Endothelial cell of umbilical vein (primary cell): Measurements from ENCODE around the gene AMY2B. TPM values are rescaled to one million over a fixed set of nuclear protein-coding genes. Genes with fewer than 3 reads are reported as not detected.
"Not testable (repeated sequence)": the region's sequence is repeated elsewhere in the genome, so short reads cannot be mapped to it uniquely, and the experiment has no call there.

ENCODE experiments used
- BruUV-seq: library from RNA; stranded (reverse); fragments of 400-500 nt; replicated peaks from 2 replicates; lab custom pipeline; 2021; lab: Mats Ljungman, UMichigan
- CTCF ChIA-PET: fragments of 300-600, 350-600 bp; sonication (Branson Sonifier 250); formaldehyde crosslinking; loops from one replicate; lab custom pipeline; 2021; ENCODE audit warnings: antibody characterized with exemption, inconsistent platforms; lab: Charles Lee
- POLR2A ChIA-PET: fragments of 300-600, 350-600 bp; sonication (Branson Sonifier 250); formaldehyde crosslinking; loops from one replicate; lab custom pipeline; 2021; ENCODE audit warnings: antibody characterized with exemption, inconsistent platforms; lab: Charles Lee
- DNase-seq: peaks from one replicate; pipeline ENCODE4 v3.0.0-alpha.2; 2011; ENCODE audit warnings: low read depth, low spot score
- FAIRE-seq: peaks from 2 replicates; lab custom pipeline; 2011; peaks lifted over from hg19 to GRCh38; lab: Jason Lieb, UNC
- H2AFZ ChIP-seq: 2 replicates; pipeline ENCODE4 v1.6.0; 2012; ENCODE audit warnings: low read depth, low read length, control low read depth, inconsistent platforms
- H3K27ac ChIP-seq: 2 replicates; pipeline ENCODE4 v1.5.1; 2011; ENCODE audit warnings: low read depth, mild to moderate bottlenecking, control low read depth, low read length, moderate library complexity; ENCODE audit not compliant: insufficient read depth
- H3K27me3 ChIP-seq, 2 experiments: 2 replicates each; pipeline versions ENCODE4 v1.6.0 to v1.6.1; 2011; ENCODE audit warnings: low read length in 2 of 2, mixed read lengths in 1 of 2; ENCODE audit not compliant: control insufficient read depth in 2 of 2, insufficient read depth in 2 of 2
- H3K36me3 ChIP-seq, 2 experiments: 2 replicates in 1 of 2; 3 replicates in 1 of 2; pipeline ENCODE4 v1.5.1; 2011; ENCODE audit warnings: low read length in 2 of 2, mild to moderate bottlenecking in 1 of 2, moderate library complexity in 1 of 2; ENCODE audit not compliant: control insufficient read depth in 2 of 2, insufficient read depth in 2 of 2; ENCODE audit errors: extremely low read depth in 1 of 2
- H3K4me1 ChIP-seq: 3 replicates; pipeline ENCODE4 v1.5.1; 2011; ENCODE audit warnings: mild to moderate bottlenecking, low read length; ENCODE audit not compliant: control insufficient read depth, insufficient read depth; ENCODE audit errors: extremely low read depth
- H3K4me2 ChIP-seq: 2 replicates; pipeline ENCODE4 v1.6.1; 2011; ENCODE audit warnings: low read length, control low read depth, mixed read lengths; ENCODE audit not compliant: insufficient read depth
- H3K4me3 ChIP-seq, 3 experiments: fragments of 200-600 bp in 1 of 3; sonication (generic), shearing (Covaris generic) in 1 of 3; replicated peaks in 1 of 3; 2 replicates each; pipeline ENCODE4 v1.5.1; 2011 to 2016; ENCODE audit warnings: control low read depth in 3 of 3, low read length in 3 of 3, mild to moderate bottlenecking in 2 of 3, inconsistent platforms in 1 of 3, low read depth in 1 of 3, moderate library complexity in 1 of 3; ENCODE audit not compliant: insufficient read depth in 1 of 3
- H3K79me2 ChIP-seq: 2 replicates; pipeline ENCODE4 v1.6.0; 2012; ENCODE audit warnings: low read length, inconsistent platforms; ENCODE audit not compliant: control insufficient read depth, insufficient read depth
- H3K9ac ChIP-seq: replicated peaks from 2 replicates; pipeline ENCODE3; 2011; ENCODE audit warnings: low read length, control low read depth; ENCODE audit not compliant: insufficient read depth; ENCODE audit errors: extremely low read depth
- H3K9me1 ChIP-seq: replicated peaks from 3 replicates; pipeline ENCODE4 v1.6.0; 2011; ENCODE audit warnings: mild to moderate bottlenecking, low read length; ENCODE audit not compliant: control insufficient read depth, insufficient read depth; ENCODE audit errors: extremely low read depth
- H3K9me3 ChIP-seq: replicated peaks from 2 replicates; pipeline ENCODE4 v1.5.1; 2012; ENCODE audit warnings: low read length, inconsistent platforms; ENCODE audit not compliant: control insufficient read depth, insufficient read depth
- H4K20me1 ChIP-seq: replicated peaks from 2 replicates; pipeline ENCODE3; 2011; ENCODE audit warnings: mild to moderate bottlenecking, low read length; ENCODE audit not compliant: control insufficient read depth, insufficient read depth; ENCODE audit errors: extremely low read depth
- CTCF ChIP-seq, 2 donors: IDR thresholded peaks; 1 replicate in 1 of 2; 2 replicates in 1 of 2; pipeline ENCODE4 v1.5.1; 2011; ENCODE audit warnings: low read length in 2 of 2, mild to moderate bottlenecking in 2 of 2, moderate library complexity in 2 of 2, control low read depth in 1 of 2, inconsistent platforms in 1 of 2, low read depth in 1 of 2; ENCODE audit not compliant: insufficient read depth in 1 of 2; ENCODE audit errors: extremely low read depth in 1 of 2
- EZH2 ChIP-seq: IDR thresholded peaks from 2 replicates; pipeline ENCODE4 v1.6.1; 2012; ENCODE audit warnings: borderline replicate concordance, low read depth, mild to moderate bottlenecking, moderate library complexity, low read length, inconsistent platforms; ENCODE audit not compliant: severe bottlenecking
- FOS ChIP-seq: IDR thresholded peaks from 2 replicates; pipeline ENCODE4 v1.6.1; 2011; ENCODE audit warnings: mild to moderate bottlenecking, low read length, moderate library complexity, borderline replicate concordance; ENCODE audit not compliant: insufficient read depth
- GATA2 ChIP-seq: IDR thresholded peaks from 2 replicates; pipeline ENCODE4 v1.7.0; 2011; ENCODE audit warnings: low read depth, mild to moderate bottlenecking, moderate library complexity, mixed read lengths, low read length; ENCODE audit not compliant: insufficient read length, insufficient read depth
- JUN ChIP-seq: IDR thresholded peaks from 2 replicates; pipeline ENCODE4 v1.6.1; 2011; ENCODE audit warnings: borderline replicate concordance, low read depth; ENCODE audit not compliant: insufficient read length, insufficient read depth
- MYC ChIP-seq: IDR thresholded peaks from one replicate; pipeline ENCODE4 v1.6.1; 2011; ENCODE audit warnings: mild to moderate bottlenecking, low read depth, low read length
- POLR2A ChIP-seq: IDR thresholded peaks from 2 replicates; pipeline ENCODE4 v1.6.1; 2012; ENCODE audit warnings: low read depth, mild to moderate bottlenecking, control low read depth, low read length
- POLR2AphosphoS5 ChIP-seq: IDR thresholded peaks from 2 replicates; pipeline ENCODE4 v1.6.1; 2012; ENCODE audit warnings: low read depth, mild to moderate bottlenecking, control low read depth, low read length, moderate library complexity; ENCODE audit not compliant: insufficient read depth
- dilution Hi-C: fragments of 300-500 bp; cut with MboI; formaldehyde crosslinking; loops from one replicate; pipeline ENCODE4 v1.15.0; 2019; ENCODE audit warnings: low sequenced_read_pairs; ENCODE audit not compliant: extremely low pct_ligation_motif_present
- intact Hi-C: fragments of 100-400 bp; cut with micrococcal nuclease; formaldehyde crosslinking; loops from one replicate; pipeline ENCODE4 v1.10.0; 2022
- polyA plus RNA-seq, 4 experiments: library from polyadenylated mRNA; depleted of rRNA in 3 of 4; stranded (reverse) in 3 of 4; unstranded in 1 of 4; fragments of >200 nt; gene quantifications; 2 replicates each; pipeline versions ENCODE4 v1.2.1 to v1.2.3, GENCODE V29; 2011 to 2012; ENCODE audit warnings: missing spikeins in 1 of 4
- total RNA-seq: library from RNA; stranded (reverse); gene quantifications from 2 replicates; pipeline ENCODE4 v1.2.3, GENCODE V29; 2021
- TF ChIP-seq, protein P1 (sequence below): IDR thresholded peaks from 2 replicates; pipeline ENCODE4 v1.6.1; 2011; ENCODE audit not compliant: insufficient read depth, insufficient read length

AMY2B gene
- total and polyA plus RNA-seq, 2 donors (not counting 3 experiments of a cell fraction or from before 2014, with no cell fraction given) = 1.0 to 1.2 TPM

DNA sequence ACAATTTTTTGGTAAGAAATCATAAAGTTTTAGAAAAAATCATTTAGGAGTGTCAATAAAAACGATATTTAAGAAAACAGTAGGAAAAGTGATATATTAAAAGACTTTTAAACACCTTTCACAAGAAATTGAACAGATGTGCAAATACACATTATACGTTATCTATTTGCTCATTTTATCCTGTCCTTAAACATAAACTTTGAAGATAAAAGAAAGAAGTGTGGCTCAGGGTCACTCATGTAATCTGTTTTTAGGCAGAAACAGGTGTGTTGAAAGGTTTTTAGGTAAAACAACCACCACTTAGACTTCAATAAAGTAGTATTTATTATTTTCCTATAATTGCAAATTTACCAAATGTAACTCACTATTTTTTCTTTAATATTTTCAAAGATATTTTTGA lies 13.1 kb downstream of the AMY2B start:
- H3K27me3 ChIP-seq = no peaks in the 10 kb centered on the region
- no peak overlapping the region for H2AFZ ChIP-seq
- BruUV-seq = no TSS peak
- no peak for FAIRE-seq
- ChIA-PET CTCF (no interaction called here), POLR2A (no interaction called here)
- H3K9me1 ChIP-seq = no peaks in the 10 kb centered on the region
- no peaks in the 10 kb centered on the region for H4K20me1 ChIP-seq
- no peak overlapping the region for H3K9ac ChIP-seq
- no peaks in the 10 kb centered on the region for H3K9me3 ChIP-seq
- no peaks in the 10 kb centered on the region for H3K36me3 ChIP-seq
- TF ChIP-seq CTCF (IDR thresholded peaks at IDR 0.05; ENCODE audit: extremely low read depth in 1 of 2, insufficient read depth in 1 of 2, low read depth in 1 of 2, low read length in 2 of 2) (no peak), EZH2 (no peak), FOS (no peak), MYC (no peak), POLR2A (no peak), POLR2AphosphoS5 (no peak), JUN (no peak), GATA2 (no peak)
- TF ChIP-seq, protein P1, sequence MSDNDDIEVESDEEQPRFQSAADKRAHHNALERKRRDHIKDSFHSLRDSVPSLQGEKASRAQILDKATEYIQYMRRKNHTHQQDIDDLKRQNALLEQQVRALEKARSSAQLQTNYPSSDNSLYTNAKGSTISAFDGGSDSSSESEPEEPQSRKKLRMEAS = no peak
- intact Hi-C loops (no loop called here), dilution Hi-C loops (no loop called here)
- no peak overlapping the region for H3K4me2 ChIP-seq
- DNase-seq = no peak
- no peak overlapping the region for H3K27ac ChIP-seq
- H3K79me2 ChIP-seq = no peaks in the 10 kb centered on the region
- no peaks in the 10 kb centered on the region for H3K4me1 ChIP-seq
- no peak overlapping the region for H3K4me3 ChIP-seq

DNA sequence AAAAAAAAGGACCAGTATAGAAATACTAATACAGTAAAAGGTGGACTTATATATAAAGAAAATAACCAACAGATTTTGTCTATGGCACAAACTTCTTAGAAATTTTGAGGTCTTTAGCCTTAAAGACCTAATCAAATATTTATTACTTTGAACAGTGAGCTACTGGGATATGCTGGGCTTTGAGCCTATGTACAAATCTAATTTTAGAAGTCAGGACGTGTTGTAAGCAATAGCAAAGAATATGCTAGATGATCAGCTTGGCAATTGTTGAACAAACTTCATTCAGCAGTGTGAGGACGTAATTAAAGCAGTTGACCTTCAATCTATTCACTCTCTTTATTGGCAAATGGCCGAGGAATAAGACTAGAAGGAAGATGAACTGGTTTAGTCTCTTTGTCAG lies 31.4 kb downstream of the AMY2B start:
- H4K20me1 ChIP-seq, H3K79me2 ChIP-seq, H3K4me3 ChIP-seq, FAIRE-seq, H3K36me3 ChIP-seq, DNase-seq, dilution Hi-C loops, H3K4me1 ChIP-seq, intact Hi-C loops, H3K9me1 ChIP-seq, CTCF ChIA-PET, H2AFZ ChIP-seq, H3K4me2 ChIP-seq, H3K27me3 ChIP-seq, BruUV-seq, H3K9ac ChIP-seq, H3K27ac ChIP-seq, POLR2A ChIA-PET, H3K9me3 ChIP-seq: not testable (repeated sequence)
